HEK293 (cell line): ENCODE results near the gene RIMS4.

Experiments
- BCL11B ChIP-seq: fragments of 450-650 bp; formaldehyde crosslinking; IDR thresholded peaks from 2 replicates; pipeline ENCODE4 v1.5.1; 2016; ENCODE audit warnings: low read depth, missing biosample characterization, missing genetic modification characterization
- PRDM6 ChIP-seq: fragments of 450-650 bp; formaldehyde crosslinking; IDR thresholded peaks from 2 replicates; pipeline ENCODE4 v1.5.1; 2017; ENCODE audit warnings: missing biosample characterization, missing genetic modification characterization
- ZBTB10 ChIP-seq: fragments of 450-650 bp; formaldehyde crosslinking; IDR thresholded peaks from 2 replicates; pipeline ENCODE4 v1.5.1; 2016; ENCODE audit warnings: missing biosample characterization, missing genetic modification characterization
- ZNF23 ChIP-seq: fragments of 450-650 bp; formaldehyde crosslinking; IDR thresholded peaks from 2 replicates; pipeline ENCODE4 v1.5.1; 2016; ENCODE audit warnings: missing biosample characterization, missing genetic modification characterization, borderline replicate concordance
- ZNF48 ChIP-seq: fragments of 450-650 bp; formaldehyde crosslinking; IDR thresholded peaks from 2 replicates; pipeline ENCODE4 v1.5.1; 2016; ENCODE audit warnings: missing biosample characterization, missing genetic modification characterization

- TF ChIP-seq ZBTB10 (no peak), BCL11B (tag by site-specific recombination) (no peak), PRDM6 (tag by site-specific recombination) (no peak), ZNF23 (tag by site-specific recombination) (no peak), ZNF48 (tag by site-specific recombination) (no peak)
These were observed 25.4 kb upstream of the RIMS4 start for GRCh38 chr20:44835661-44836221.
